MCF 10A (cell line): ENCODE measurements around the gene SCN8A. TPM values are rescaled to one million over a fixed set of nuclear protein-coding genes. Genes with fewer than 3 reads are reported as not detected.
A peak's percentile ranks its signal among the peaks of the same experiment; 100 is the strongest.

Experiments
- BruUV-seq: library from RNA; stranded (reverse); fragments of 400-500 nt; replicated peaks from 2 replicates; lab custom pipeline; 2021; lab: Mats Ljungman, UMichigan
- CTCF ChIA-PET: fragments of 300-600 bp; sonication (Branson Sonifier 250); formaldehyde crosslinking; extraction: SDS; loops from one replicate; lab custom pipeline; 2021; ENCODE audit warnings: antibody characterized with exemption, inconsistent platforms; lab: Yijun Ruan, JAX
- POLR2A ChIA-PET: fragments of 300-600, 350-650 bp; sonication (Branson Sonifier 250); formaldehyde crosslinking; extraction: SDS; loops from one replicate; lab custom pipeline; 2020; ENCODE audit warnings: antibody characterized with exemption, inconsistent platforms; lab: Yijun Ruan, JAX
- DNase-seq: peaks from one replicate; pipeline ENCODE4 v3.0.0-alpha.2; 2018; ENCODE audit not compliant: unreplicated experiment
- H3K27ac Mint-ChIP-seq: one replicate; pipeline ENCODE4 v1.8.0; 2022; ENCODE audit warnings: mild to moderate bottlenecking, low read depth, mixed read lengths; ENCODE audit not compliant: unreplicated experiment
- H3K27me3 Mint-ChIP-seq: one replicate; pipeline ENCODE4 v1.8.0; 2022; ENCODE audit warnings: mixed read lengths; ENCODE audit not compliant: insufficient read depth, unreplicated experiment
- H3K36me3 Mint-ChIP-seq: one replicate; pipeline ENCODE4 v1.8.0; 2022; ENCODE audit warnings: mild to moderate bottlenecking, moderate library complexity, mixed read lengths; ENCODE audit not compliant: insufficient read depth, unreplicated experiment
- H3K4me1 Mint-ChIP-seq: one replicate; pipeline ENCODE4 v1.8.0; 2022; ENCODE audit warnings: mixed read lengths; ENCODE audit not compliant: insufficient read depth, unreplicated experiment
- H3K4me3 Mint-ChIP-seq: one replicate; pipeline ENCODE4 v1.8.0; 2022; ENCODE audit warnings: mild to moderate bottlenecking, moderate library complexity, mixed read lengths; ENCODE audit not compliant: unreplicated experiment
- H3K9me3 Mint-ChIP-seq: one replicate; pipeline ENCODE4 v1.8.0; 2022; ENCODE audit warnings: mixed read lengths; ENCODE audit not compliant: unreplicated experiment
- intact Hi-C: fragments of 100-400 bp; cut with micrococcal nuclease; formaldehyde crosslinking; loops from 2 replicates; pipeline ENCODE4 v1.14.1; 2022
- total RNA-seq: library from RNA; stranded (reverse); gene quantifications from 2 replicates; pipeline ENCODE4 v1.2.3, GENCODE V29; 2022
- TF ChIP-seq, protein P1 (sequence below): fragments of 200-600 bp; IDR thresholded peaks from one replicate; pipeline ENCODE4 v1.8.0; 2022; ENCODE audit warnings: antibody characterized with exemption, mild to moderate bottlenecking; ENCODE audit not compliant: unreplicated experiment

SCN8A gene
- total RNA-seq, 1 experiment from 2014 or later, result 0.70 TPM

DNA sequence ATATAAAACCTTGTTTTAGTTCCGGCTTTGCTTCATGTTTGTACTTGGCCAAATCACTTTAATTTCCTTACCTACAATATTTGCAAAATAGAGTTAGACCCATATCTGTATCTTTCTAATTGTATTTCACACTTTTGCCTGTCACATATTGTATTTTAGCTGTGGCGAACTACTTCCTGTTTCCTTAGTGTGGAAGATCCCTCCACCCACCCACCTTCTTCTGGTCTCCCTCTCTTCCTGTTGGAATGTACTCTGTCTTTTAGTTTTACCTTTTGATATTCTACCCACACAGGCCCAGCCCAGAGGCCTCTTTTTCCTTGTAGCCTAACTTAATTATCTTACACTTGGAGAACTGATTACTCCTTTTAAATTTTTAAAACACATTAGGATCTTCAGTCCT lies 78.2 kb downstream of the SCN8A start:
- no TSS peak for BruUV-seq
- H3K27ac Mint-ChIP-seq, result no peak overlapping the region
- ChIA-PET POLR2A (interaction anchor here (1.3 to 2.2 kb wide), 2 partner anchors 14 to 15 kb away, joined by 5 to 6 read pairs; no protein-coding TSS in a partner anchor), CTCF (interaction anchor here (0.7 to 1.6 kb wide), 5 partner anchors 10 to 533 kb away, joined by 3 to 6 read pairs (median 4); no protein-coding TSS in a partner anchor)
- H3K27me3 Mint-ChIP-seq, result peaks cover 11% of the 10 kb centered on the region
- intact Hi-C loops, result no loop called here
- peaks cover 14% of the 10 kb centered on the region for H3K4me1 Mint-ChIP-seq
- H3K4me3 Mint-ChIP-seq, result no peak overlapping the region
- TF ChIP-seq, protein P1, sequence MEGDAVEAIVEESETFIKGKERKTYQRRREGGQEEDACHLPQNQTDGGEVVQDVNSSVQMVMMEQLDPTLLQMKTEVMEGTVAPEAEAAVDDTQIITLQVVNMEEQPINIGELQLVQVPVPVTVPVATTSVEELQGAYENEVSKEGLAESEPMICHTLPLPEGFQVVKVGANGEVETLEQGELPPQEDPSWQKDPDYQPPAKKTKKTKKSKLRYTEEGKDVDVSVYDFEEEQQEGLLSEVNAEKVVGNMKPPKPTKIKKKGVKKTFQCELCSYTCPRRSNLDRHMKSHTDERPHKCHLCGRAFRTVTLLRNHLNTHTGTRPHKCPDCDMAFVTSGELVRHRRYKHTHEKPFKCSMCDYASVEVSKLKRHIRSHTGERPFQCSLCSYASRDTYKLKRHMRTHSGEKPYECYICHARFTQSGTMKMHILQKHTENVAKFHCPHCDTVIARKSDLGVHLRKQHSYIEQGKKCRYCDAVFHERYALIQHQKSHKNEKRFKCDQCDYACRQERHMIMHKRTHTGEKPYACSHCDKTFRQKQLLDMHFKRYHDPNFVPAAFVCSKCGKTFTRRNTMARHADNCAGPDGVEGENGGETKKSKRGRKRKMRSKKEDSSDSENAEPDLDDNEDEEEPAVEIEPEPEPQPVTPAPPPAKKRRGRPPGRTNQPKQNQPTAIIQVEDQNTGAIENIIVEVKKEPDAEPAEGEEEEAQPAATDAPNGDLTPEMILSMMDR, result no peak
- no peak for DNase-seq
- H3K9me3 Mint-ChIP-seq, result no peaks in the 10 kb centered on the region
- no peaks in the 10 kb centered on the region for H3K36me3 Mint-ChIP-seq

DNA sequence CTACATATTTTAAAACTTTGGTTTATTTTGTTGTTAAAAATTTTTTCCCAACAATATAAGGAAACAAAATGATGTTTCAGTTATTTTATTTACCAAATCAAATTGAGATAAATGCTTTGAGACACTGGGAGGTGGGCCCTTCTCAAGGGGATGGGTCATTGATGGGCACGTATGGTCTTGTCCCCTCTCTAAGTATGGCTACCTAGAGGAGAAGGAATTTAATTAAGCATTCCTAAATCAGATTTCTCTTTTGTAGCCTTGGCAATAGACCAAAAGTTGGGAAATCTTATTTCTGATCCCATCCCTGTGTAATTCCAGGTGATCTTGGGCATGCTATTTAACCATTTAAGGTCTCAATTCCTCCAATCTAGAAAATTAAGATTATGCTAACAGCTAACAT lies 79.0 kb downstream of the SCN8A start:
- Mint-ChIP-seq H3K27me3 (peaks cover 18% of the 10 kb centered on the region), H3K9me3 (no peaks in the 10 kb centered on the region), H3K4me3 (no peak overlapping the region), H3K27ac (no peak overlapping the region), H3K4me1 (peaks cover 14% of the 10 kb centered on the region), H3K36me3 (no peaks in the 10 kb centered on the region)
- no TSS peak for BruUV-seq
- intact Hi-C loops, result no loop called here
- ChIA-PET POLR2A (interaction anchor here (2.2 kb wide), 1 partner anchor 14 kb away, joined by 6 read pairs; no protein-coding TSS in a partner anchor), CTCF (interaction anchor here (0.5 to 1.2 kb wide), 6 partner anchors 26 to 534 kb away, joined by 3 to 5 read pairs (median 4); no protein-coding TSS in a partner anchor)
- peak; percentile 23 for DNase-seq
- TF ChIP-seq, protein P1, result no peak

DNA sequence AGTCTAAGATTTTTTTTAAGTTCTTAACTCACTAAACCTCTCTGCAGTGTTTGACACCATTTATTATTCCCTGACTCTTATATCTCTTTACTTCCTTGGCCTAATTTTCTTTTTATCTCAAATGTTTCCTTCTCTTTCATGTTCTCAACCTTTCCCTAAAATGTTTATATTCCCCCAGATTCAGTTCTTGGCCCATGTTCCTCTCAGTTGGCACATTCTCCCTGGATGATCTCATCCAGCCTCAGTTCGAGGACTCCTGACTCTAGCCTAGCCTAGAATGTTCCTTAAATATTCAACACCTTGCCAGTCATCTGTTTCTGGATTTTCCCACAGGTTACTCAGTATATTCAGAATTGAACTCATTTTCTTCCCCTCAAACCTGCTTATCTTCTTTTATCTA lies 81.3 kb downstream of the SCN8A start:
- H3K4me3 Mint-ChIP-seq, result no peak overlapping the region
- H3K36me3 Mint-ChIP-seq, result no peaks in the 10 kb centered on the region
- H3K9me3 Mint-ChIP-seq, result no peaks in the 10 kb centered on the region
- no TSS peak for BruUV-seq
- peaks cover 23% of the 10 kb centered on the region for H3K27me3 Mint-ChIP-seq
- intact Hi-C loops, result no loop called here
- POLR2A ChIA-PET, result no interaction called here
- peaks cover 14% of the 10 kb centered on the region for H3K4me1 Mint-ChIP-seq
- DNase-seq, result no peak
- H3K27ac Mint-ChIP-seq, result no peak overlapping the region
- CTCF ChIA-PET, result no interaction called here
- TF ChIP-seq, protein P1, result no peak

DNA sequence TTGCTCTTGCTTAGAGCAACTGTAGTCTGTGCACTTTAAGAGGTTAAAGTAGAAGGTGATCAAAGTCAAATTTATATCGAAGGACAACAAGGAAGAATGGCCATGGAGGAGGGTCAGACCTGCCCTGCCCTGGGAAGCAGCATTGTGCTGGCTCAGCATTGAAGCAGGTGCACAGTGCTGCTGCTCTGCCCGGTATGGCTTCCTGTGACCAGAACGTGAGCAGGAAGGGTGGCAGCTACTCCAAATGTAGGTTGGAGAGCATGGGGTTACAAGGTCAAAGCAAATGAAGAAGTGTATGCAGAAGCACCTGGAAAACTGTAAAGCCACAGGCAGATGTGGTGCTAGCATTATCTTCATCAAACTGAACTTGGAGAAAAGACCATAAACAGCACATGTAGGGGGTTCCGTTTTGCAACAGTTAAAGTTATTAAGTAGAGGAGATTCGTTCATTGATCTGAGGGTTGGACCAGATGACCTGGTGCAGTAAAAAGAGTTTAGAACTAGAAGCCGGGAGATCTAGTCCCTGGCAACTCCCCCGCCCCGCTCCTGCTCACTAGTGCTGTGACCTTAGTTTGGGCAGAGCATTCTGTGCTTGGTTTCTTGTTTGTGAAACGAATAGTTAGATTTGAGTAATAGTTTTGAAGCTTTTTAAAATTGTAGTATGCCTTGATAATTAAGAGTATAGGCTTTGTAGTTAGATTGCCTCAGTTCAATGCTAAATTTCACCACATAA lies 84.2 kb downstream of the SCN8A start:
- H3K4me3 Mint-ChIP-seq, result no peak overlapping the region
- no peaks in the 10 kb centered on the region for H3K9me3 Mint-ChIP-seq
- ChIA-PET CTCF (interaction anchor here (0.5 to 0.6 kb wide), 2 partner anchors 11 to 143 kb away, joined by 3 read pairs; no protein-coding TSS in a partner anchor), POLR2A (interaction anchor here (0.9 to 1.3 kb wide), 3 partner anchors 8 to 98 kb away, joined by 3 read pairs; no protein-coding TSS in a partner anchor)
- H3K4me1 Mint-ChIP-seq, result peaks cover 12% of the 10 kb centered on the region
- peaks cover 23% of the 10 kb centered on the region for H3K27me3 Mint-ChIP-seq
- DNase-seq, result no peak
- no peaks in the 10 kb centered on the region for H3K36me3 Mint-ChIP-seq
- BruUV-seq, result no TSS peak
- no peak overlapping the region for H3K27ac Mint-ChIP-seq
- TF ChIP-seq, protein P1, result no peak
- intact Hi-C loops, result loop anchor here (5.0 kb wide), 2 partner anchors 143 to 147 kb away; no protein-coding TSS in a partner anchor
